ENCODE data around the gene CTSL.

DNA sequence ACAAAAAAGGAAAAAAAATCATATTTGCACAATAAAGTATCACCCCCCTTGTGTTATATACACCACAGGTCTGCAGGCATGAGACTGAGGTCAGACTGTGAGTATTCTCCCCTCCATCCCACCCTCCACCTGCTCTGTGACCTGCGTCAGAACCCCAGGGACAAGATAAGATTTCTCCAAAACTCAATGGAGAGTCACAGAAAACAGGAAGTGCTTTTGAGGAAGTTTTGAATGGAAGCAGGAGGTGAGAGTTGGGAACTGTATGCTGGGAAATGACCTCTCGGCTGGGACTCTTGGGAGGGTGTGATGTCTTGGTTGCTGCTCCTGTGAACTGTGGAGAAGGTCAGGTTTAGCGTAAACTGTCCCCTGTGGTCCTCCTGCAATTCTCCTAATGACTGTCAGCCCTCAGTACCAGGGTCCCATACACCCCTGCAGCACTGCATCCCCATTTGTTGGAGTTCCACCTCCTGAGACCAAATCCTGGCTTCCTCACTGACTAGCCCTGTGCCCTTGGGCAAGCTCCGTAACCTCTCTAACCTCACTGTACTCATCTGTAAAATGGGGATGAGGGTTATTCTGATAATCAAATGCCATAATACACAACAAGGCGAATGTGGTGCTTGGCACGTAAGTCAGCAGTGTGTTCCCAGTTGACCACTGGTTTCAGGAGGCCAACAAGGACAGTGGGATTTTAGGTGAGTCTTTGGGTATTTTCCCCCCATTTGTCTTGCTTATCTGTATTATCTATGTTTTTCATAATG is 6.9 kb upstream of the CTSL start:
- TF ChIP-seq, protein P1, sequence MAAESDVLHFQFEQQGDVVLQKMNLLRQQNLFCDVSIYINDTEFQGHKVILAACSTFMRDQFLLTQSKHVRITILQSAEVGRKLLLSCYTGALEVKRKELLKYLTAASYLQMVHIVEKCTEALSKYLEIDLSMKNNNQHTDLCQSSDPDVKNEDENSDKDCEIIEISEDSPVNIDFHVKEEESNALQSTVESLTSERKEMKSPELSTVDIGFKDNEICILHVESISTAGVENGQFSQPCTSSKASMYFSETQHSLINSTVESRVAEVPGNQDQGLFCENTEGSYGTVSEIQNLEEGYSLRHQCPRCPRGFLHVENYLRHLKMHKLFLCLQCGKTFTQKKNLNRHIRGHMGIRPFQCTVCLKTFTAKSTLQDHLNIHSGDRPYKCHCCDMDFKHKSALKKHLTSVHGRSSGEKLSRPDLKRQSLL (tag by site-specific recombination; IDR thresholded peaks at IDR 0.05) = no peak
- TF ChIP-seq ZNF560 (tag by site-specific recombination; IDR thresholded peaks at IDR 0.05; ENCODE audit: borderline replicate concordance) = no peak
- TF ChIP-seq, protein P2, sequence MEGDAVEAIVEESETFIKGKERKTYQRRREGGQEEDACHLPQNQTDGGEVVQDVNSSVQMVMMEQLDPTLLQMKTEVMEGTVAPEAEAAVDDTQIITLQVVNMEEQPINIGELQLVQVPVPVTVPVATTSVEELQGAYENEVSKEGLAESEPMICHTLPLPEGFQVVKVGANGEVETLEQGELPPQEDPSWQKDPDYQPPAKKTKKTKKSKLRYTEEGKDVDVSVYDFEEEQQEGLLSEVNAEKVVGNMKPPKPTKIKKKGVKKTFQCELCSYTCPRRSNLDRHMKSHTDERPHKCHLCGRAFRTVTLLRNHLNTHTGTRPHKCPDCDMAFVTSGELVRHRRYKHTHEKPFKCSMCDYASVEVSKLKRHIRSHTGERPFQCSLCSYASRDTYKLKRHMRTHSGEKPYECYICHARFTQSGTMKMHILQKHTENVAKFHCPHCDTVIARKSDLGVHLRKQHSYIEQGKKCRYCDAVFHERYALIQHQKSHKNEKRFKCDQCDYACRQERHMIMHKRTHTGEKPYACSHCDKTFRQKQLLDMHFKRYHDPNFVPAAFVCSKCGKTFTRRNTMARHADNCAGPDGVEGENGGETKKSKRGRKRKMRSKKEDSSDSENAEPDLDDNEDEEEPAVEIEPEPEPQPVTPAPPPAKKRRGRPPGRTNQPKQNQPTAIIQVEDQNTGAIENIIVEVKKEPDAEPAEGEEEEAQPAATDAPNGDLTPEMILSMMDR (tag by site-specific recombination; IDR thresholded peaks at IDR 0.05) = no peak
- TF ChIP-seq REPIN1 (tag by site-specific recombination; IDR thresholded peaks at IDR 0.05; ENCODE audit: low read depth) = no peak
- no peak for TF ChIP-seq ZNF76 (tag by site-specific recombination; IDR thresholded peaks at IDR 0.05; ENCODE audit: borderline replicate concordance, low read depth)
- no peak for TF ChIP-seq ZNF155 (tag by site-specific recombination; IDR thresholded peaks at IDR 0.05)
- TF ChIP-seq, protein P3, sequence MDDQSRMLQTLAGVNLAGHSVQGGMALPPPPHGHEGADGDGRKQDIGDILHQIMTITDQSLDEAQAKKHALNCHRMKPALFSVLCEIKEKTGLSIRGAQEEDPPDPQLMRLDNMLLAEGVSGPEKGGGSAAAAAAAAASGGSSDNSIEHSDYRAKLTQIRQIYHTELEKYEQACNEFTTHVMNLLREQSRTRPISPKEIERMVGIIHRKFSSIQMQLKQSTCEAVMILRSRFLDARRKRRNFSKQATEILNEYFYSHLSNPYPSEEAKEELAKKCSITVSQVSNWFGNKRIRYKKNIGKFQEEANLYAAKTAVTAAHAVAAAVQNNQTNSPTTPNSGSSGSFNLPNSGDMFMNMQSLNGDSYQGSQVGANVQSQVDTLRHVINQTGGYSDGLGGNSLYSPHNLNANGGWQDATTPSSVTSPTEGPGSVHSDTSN (CRISPR knock-in tag; IDR thresholded peaks at IDR 0.05) = no peak
- TF ChIP-seq, protein P4, sequence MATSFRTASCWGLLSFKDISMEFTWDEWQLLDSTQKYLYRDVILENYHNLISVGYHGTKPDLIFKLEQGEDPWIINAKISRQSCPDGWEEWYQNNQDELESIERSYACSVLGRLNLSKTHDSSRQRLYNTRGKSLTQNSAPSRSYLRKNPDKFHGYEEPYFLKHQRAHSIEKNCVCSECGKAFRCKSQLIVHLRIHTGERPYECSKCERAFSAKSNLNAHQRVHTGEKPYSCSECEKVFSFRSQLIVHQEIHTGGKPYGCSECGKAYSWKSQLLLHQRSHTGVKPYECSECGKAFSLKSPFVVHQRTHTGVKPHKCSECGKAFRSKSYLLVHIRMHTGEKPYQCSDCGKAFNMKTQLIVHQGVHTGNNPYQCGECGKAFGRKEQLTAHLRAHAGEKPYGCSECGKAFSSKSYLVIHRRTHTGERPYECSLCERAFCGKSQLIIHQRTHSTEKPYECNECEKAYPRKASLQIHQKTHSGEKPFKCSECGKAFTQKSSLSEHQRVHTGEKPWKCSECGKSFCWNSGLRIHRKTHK (tag by site-specific recombination; IDR thresholded peaks at IDR 0.05) = no peak
- TF ChIP-seq YY1 (tag by site-specific recombination; IDR thresholded peaks at IDR 0.05) = no peak
- no peak for TF ChIP-seq ZNF48 (tag by site-specific recombination; IDR thresholded peaks at IDR 0.05)
